ENCODE measurements around the gene ZRANB2.

ZRANB2 gene

GRCh38 chr1:71101839-71102376, 21.1 kb upstream of the ZRANB2 start:
- no peak overlapping the region for H3K4me3 ChIP-seq (ENCODE audit: control insufficient read depth, low read depth, low read length)
- DNase-seq (ENCODE audit: low read depth), result no peak
- no peak for TF ChIP-seq CTCF (conservative IDR thresholded peaks at IDR 0.05; ENCODE audit: control insufficient read depth, insufficient read depth, low read depth, low read length)

GRCh38 chr1:71097428-71097827, 16.6 kb upstream of the ZRANB2 start:
- DNase-seq (ENCODE audit: low read depth), result no peak
- no peak for TF ChIP-seq CTCF (conservative IDR thresholded peaks at IDR 0.05; ENCODE audit: control insufficient read depth, insufficient read depth, low read depth, low read length)
- H3K4me3 ChIP-seq (ENCODE audit: control insufficient read depth, low read depth, low read length), result no peak overlapping the region

- TF ChIP-seq CTCF (conservative IDR thresholded peaks at IDR 0.05; ENCODE audit: control insufficient read depth, insufficient read depth, low read depth, low read length), result no peak
- no peak for DNase-seq (ENCODE audit: low read depth)
- no peak overlapping the region for H3K4me3 ChIP-seq (ENCODE audit: control insufficient read depth, low read depth, low read length)
Observed at GRCh38 chr1:71094913-71095312, 14.1 kb upstream of the ZRANB2 start.

GRCh38 chr1:71093938-71094337, 13.1 kb upstream of the ZRANB2 start:
- TF ChIP-seq CTCF (conservative IDR thresholded peaks at IDR 0.05; ENCODE audit: control insufficient read depth, insufficient read depth, low read depth, low read length), result peak; percentile 41
- peak; percentile 50 for DNase-seq (ENCODE audit: low read depth)
- no peak overlapping the region for H3K4me3 ChIP-seq (ENCODE audit: control insufficient read depth, low read depth, low read length)

GRCh38 chr1:71089536-71090270, 8.9 kb upstream of the ZRANB2 start:
- DNase-seq (ENCODE audit: low read depth), result peak; percentile 78
- H3K4me3 ChIP-seq (ENCODE audit: control insufficient read depth, low read depth, low read length), result no peak overlapping the region
- no peak for TF ChIP-seq CTCF (conservative IDR thresholded peaks at IDR 0.05; ENCODE audit: control insufficient read depth, insufficient read depth, low read depth, low read length)

- no peak for DNase-seq (ENCODE audit: low read depth)
- TF ChIP-seq CTCF (conservative IDR thresholded peaks at IDR 0.05; ENCODE audit: control insufficient read depth, insufficient read depth, low read depth, low read length), result no peak
- H3K4me3 ChIP-seq (ENCODE audit: control insufficient read depth, low read depth, low read length), result no peak overlapping the region
Observed at GRCh38 chr1:71088645-71089287, 7.9 kb upstream of the ZRANB2 start.
